Skin of body (tissue), 2 donors: ENCODE data around the gene SLC17A3. TPM values are rescaled to one million over a fixed set of nuclear protein-coding genes. Genes with fewer than 3 reads are reported as not detected.

Source experiments
- DNase-seq: peaks from one replicate; lab custom pipeline; 2025; lab: John Stamatoyannopoulos, UW
- total RNA-seq: library from RNA; depleted of rRNA; stranded (reverse); fragments of >200 nt; gene quantifications from one replicate; pipeline ENCODE4 v1.2.3, GENCODE V29; 2014

Gene SLC17A3
- not detected for total RNA-seq

GRCh38 chr6:25874118-25874517 lies at the start of gene SLC17A3:
SLC17A3 (minus strand) TSS chr6:25874243; CDS start chr6:25868387, 5,856 bp downstream.
- no peak for DNase-seq

GRCh38 chr6:25922301-25922700 lies 48.3 kb upstream of the SLC17A3 start:
- DNase-seq: no peak

- DNase-seq: no peak
Measured at GRCh38 chr6:25921525-25922203, 47.6 kb upstream of the SLC17A3 start.

- no peak for DNase-seq
Measured at GRCh38 chr6:25919657-25920056, 45.6 kb upstream of the SLC17A3 start.

- DNase-seq: no peak
Measured at GRCh38 chr6:25918083-25918683, 44.1 kb upstream of the SLC17A3 start.

- no peak for DNase-seq
Measured at GRCh38 chr6:25916789-25917490, 42.9 kb upstream of the SLC17A3 start.

GRCh38 chr6:25916330-25916729 lies 42.3 kb upstream of the SLC17A3 start:
- no peak for DNase-seq

DNA sequence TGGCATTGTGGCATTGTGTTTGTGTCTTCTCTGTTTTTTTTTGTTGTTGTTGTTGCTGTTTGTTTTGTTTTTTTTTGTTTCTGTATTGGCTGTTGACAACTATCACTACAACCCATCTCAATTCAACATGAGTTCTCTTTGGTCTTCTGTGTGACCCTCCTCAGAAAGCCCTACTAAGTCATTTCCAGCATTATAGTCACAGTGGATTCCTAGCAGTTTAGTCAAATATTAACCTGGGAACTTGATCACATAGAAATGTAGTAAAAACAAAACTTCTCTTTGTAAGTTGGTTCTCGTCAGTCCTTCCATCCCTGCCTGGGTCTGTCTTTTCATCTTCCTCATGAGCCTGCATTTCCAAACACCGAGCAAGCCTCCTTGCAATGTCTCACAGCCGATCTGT lies 39.7 kb upstream of the SLC17A3 start:
- no peak for DNase-seq

- DNase-seq: no peak
Measured at GRCh38 chr6:25911351-25911750, 37.3 kb upstream of the SLC17A3 start.

DNA sequence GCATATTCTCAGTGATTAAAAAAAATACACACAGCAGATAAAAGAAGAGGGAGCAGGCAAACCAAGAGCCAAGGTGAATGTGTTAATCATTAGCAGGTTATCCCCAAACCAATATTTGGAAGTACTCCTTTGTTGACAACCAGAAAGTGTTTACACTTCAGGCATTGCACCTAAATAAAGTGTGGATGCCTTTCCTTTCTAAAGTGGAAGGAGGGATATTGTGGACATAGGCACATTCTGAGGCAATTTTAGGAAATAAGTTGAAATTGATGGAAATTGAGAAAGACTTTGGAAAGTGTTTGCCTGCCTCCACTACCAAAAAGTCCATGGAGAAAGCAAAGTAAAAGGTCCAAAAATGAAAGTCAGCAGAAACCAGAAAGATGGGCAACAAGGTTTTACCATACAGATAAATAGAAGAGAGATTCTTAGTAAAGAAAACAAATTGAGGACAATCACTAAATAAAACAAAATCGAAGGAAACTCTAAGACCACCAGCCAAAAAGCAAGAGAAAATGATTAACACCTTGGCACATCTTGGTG lies 33.5 kb upstream of the SLC17A3 start:
- no peak for DNase-seq

DNA sequence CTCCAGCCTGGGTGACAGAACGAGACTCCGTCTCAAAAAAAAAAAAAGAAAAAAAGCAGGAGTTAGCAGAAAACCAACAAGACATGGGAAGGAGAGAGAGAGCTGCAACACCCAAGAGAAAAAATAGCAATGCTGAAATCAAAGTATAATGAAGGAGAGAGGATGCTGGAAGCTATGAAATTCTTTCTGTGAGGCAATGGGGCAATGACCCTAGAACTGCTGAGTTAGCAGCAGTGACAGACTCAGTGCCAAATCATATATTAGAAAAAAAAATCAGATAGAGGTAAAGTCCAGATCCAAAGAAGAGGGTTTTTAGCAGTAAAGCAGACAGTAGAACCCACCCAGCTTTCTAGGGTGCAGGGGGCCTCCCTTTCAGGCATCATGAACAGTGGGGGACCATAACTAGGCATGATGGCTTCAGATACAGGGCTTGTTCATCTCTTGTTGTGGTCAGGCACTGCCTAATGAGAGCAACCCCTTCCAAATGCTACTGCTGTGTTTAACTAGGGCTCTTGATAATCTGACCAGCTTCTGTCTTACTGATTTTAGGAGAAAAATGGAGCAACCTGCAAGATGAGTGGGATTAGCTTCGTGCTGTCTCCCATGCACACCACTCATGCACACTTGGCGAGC lies 29.5 kb upstream of the SLC17A3 start:
- no peak for DNase-seq

- DNase-seq: no peak
Measured at GRCh38 chr6:25902071-25902470, 28.0 kb upstream of the SLC17A3 start.

GRCh38 chr6:25900843-25901242 lies 26.8 kb upstream of the SLC17A3 start:
- no peak for DNase-seq

DNA sequence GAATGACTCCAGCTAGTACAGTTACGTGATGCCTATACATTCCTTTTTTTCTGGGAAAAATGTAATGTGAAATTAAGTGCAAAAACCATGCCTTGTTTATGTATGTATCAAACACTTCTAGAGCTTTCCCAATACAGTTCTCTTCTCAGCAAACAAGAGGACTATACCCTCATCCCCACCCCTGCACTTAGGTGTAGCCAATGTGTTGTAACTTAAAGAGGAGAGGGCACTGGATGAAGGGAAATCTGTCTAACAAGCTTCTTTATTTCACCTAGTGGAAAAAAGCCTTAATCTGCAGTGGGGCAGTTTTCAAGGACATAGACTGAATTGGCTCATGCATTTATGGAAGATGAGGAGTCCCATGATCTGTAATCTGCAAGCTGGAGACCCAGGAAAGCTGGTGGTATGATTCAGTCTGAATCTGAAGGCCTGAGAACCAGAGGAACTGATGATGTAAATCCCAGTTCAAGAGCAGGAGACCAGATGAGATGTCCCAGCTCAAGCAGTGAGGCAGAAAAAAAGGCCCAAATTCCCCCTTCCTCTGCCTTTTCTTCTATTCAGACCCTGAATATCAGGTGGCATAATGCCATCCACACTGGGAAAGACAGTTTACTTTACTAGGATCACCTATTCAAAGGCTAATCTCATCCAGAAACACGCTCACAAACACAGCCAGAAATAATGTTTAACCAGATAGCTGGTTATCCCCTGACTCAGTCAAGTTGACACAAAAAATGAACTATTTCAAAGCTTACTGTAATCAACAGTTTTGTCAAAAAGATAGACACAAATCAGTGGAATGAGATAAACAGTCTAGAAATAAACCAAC lies 25.8 kb upstream of the SLC17A3 start:
- DNase-seq: no peak

GRCh38 chr6:25899123-25899522 lies 25.1 kb upstream of the SLC17A3 start:
- DNase-seq: no peak

GRCh38 chr6:25898289-25898977 lies 24.4 kb upstream of the SLC17A3 start:
- no peak for DNase-seq

DNA sequence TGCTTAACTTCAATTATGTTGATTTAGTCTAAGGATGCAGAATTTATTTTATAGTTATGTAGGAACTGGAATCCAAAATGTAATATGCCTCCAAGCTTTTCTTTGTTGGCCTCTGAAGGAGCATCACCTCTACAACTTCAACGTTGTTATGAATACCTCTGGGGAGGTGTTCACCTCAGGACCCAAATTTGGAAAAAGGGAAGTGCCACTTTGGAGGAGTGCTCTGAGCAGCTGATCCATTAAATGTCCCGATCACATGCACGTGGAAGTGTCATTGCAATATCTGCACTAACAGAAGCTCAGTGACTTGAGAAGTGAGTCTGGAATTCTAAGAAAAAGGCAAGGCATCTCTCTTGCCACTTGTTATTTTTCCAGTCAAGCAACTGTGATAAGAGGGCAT lies 22.2 kb upstream of the SLC17A3 start:
- DNase-seq: no peak

GRCh38 chr6:25895771-25896170 lies 21.7 kb upstream of the SLC17A3 start:
- no peak for DNase-seq

DNA sequence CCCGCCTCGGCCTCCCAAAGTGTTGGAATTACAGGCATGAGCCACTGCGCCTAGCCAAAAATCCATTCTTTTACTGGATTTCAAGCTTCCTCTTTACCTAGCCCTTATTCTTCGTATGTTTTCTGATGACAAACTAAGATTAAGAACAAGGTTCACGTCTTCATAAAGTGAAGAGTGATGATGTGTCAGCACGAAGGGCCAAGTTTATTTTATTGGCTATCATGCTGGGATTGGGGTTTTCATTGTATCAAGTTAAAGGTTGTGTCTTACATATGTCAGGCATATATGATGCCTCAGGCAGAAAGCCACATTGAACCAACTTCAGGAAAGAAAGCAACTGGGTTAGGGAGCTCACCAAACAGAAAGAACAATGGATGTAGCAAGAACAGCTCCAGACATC lies 19.7 kb upstream of the SLC17A3 start:
- no peak for DNase-seq

DNA sequence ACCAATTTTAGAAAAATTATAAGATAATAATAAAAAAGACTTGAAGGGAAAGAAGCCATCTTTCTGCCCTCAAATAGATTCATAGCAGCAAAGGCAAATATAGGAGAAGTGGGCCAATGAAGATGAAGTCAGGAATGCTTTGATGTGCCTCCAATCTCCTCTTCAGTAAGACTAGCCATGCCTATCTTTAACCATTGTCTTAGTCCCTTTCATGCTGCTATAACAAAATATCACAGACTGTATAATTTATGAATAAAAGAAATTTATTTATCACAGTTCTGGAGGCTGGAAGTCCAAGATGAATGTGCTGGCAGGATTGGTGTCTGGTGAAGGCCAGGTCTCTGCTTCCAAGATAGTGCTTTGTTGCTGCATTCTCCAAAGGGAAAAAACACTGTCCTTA lies 18.8 kb upstream of the SLC17A3 start:
- DNase-seq: no peak
